Jurkat, Clone E6-1 (cell line): ENCODE measurements around the gene UBE2S.
A peak's percentile ranks its signal among the peaks of the same experiment; 100 is the strongest.
"Not testable (repeated sequence)": the region's sequence is repeated elsewhere in the genome, so short reads cannot be mapped to it uniquely, and the experiment has no call there.

ENCODE experiments used
- DNase-seq: peaks from one replicate; pipeline ENCODE4 v3.0.0-alpha.2; 2011; ENCODE audit warnings: low read depth, low spot score
- H3K4me3 ChIP-seq: 2 replicates; pipeline ENCODE4 v1.5.1; 2011; ENCODE audit warnings: mild to moderate bottlenecking, low read length, control low read depth, moderate library complexity

The UBE2S gene

GRCh38 chr19:55441692-55442321 lies 34.2 kb upstream of the UBE2S start:
- H3K4me3 ChIP-seq: no peak overlapping the region
- no peak for DNase-seq

- no peak overlapping the region for H3K4me3 ChIP-seq
- DNase-seq: no peak
These were observed 33.7 kb upstream of the UBE2S start for GRCh38 chr19:55441319-55441691.

GRCh38 chr19:55440411-55441105 lies 33.0 kb upstream of the UBE2S start:
- no peak for DNase-seq
- H3K4me3 ChIP-seq: no peak overlapping the region

GRCh38 chr19:55439052-55439451 lies 31.5 kb upstream of the UBE2S start:
- H3K4me3 ChIP-seq: no peak overlapping the region
- no peak for DNase-seq

- no peak for DNase-seq
- H3K4me3 ChIP-seq: no peak overlapping the region
These were observed 29.8 kb upstream of the UBE2S start for GRCh38 chr19:55437410-55437809.

GRCh38 chr19:55436847-55437246 lies 29.3 kb upstream of the UBE2S start:
- no peak overlapping the region for H3K4me3 ChIP-seq
- DNase-seq: no peak

GRCh38 chr19:55435020-55435419 lies 27.4 kb upstream of the UBE2S start:
- no peak overlapping the region for H3K4me3 ChIP-seq
- no peak for DNase-seq

GRCh38 chr19:55434356-55434919 lies 26.9 kb upstream of the UBE2S start:
- DNase-seq: no peak
- no peak overlapping the region for H3K4me3 ChIP-seq

GRCh38 chr19:55433292-55433691 lies 25.7 kb upstream of the UBE2S start:
- DNase-seq: no peak

GRCh38 chr19:55432241-55432959 lies 24.8 kb upstream of the UBE2S start:
- DNase-seq: no peak
- H3K4me3 ChIP-seq: no peak overlapping the region

More at GRCh38 chr19:55433292-55433691, 25.7 kb upstream of the UBE2S start:
- no peak overlapping the region for H3K4me3 ChIP-seq

- H3K4me3 ChIP-seq: no peak overlapping the region
- DNase-seq: no peak
These were observed 23.6 kb upstream of the UBE2S start for GRCh38 chr19:55431183-55431582.

GRCh38 chr19:55426042-55426441 lies 18.5 kb upstream of the UBE2S start:
- no peak overlapping the region for H3K4me3 ChIP-seq
- DNase-seq: no peak

GRCh38 chr19:55424518-55424917 lies 16.9 kb upstream of the UBE2S start:
- DNase-seq: no peak
- no peak overlapping the region for H3K4me3 ChIP-seq

- no peak overlapping the region for H3K4me3 ChIP-seq
- no peak for DNase-seq
These were observed 15.8 kb upstream of the UBE2S start for GRCh38 chr19:55423225-55424005.

- DNase-seq: peak; percentile 88
- not testable (repeated sequence) for H3K4me3 ChIP-seq
These were observed 13.7 kb upstream of the UBE2S start for GRCh38 chr19:55421281-55421680.

- DNase-seq: no peak
- no peak overlapping the region for H3K4me3 ChIP-seq
These were observed 12.1 kb upstream of the UBE2S start for GRCh38 chr19:55419624-55420236.

- H3K4me3 ChIP-seq: no peak overlapping the region
- peak; percentile 38 for DNase-seq
These were observed 11.5 kb upstream of the UBE2S start for GRCh38 chr19:55419103-55419502.

- DNase-seq: peak; percentile 65
- no peak overlapping the region for H3K4me3 ChIP-seq
These were observed 10.6 kb upstream of the UBE2S start for GRCh38 chr19:55418185-55418584.

- DNase-seq: no peak
- H3K4me3 ChIP-seq: no peak overlapping the region
These were observed 2.6 kb upstream of the UBE2S start for GRCh38 chr19:55410168-55410567.
